Measurements from ENCODE around the gene ABHD5. TPM values are rescaled to one million over a fixed set of nuclear protein-coding genes. Genes with fewer than 3 reads are reported as not detected.

The ABHD5 gene
- total RNA-seq, 1 experiment from 2014 or later: 10.5 TPM

DNA sequence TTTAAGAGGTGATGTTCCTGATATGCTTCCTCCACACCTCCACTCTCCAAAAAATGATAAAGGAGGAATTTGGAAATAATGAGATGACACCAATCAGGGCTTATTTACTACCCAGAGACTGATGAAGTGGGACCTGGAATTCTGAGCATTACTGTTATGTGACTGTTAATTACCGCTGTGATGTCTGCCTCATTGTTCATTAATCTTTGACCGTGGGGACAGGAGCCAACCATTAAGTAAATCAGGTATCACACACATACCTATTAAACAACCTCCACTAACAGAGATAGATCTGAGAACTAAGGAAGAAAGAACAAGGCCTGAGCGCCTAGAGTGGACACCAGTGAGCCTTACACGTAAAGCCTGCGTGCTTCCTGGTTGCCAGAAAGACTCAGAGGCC, 37.7 kb downstream of the ABHD5 start:
- TF ChIP-seq REST (IDR thresholded peaks at IDR 0.05; ENCODE audit: insufficient read depth in 1 of 2, low read depth in 2 of 2, low read length in 1 of 2): no peak
- no peak for TF ChIP-seq TCF7L2 (IDR thresholded peaks at IDR 0.05; ENCODE audit: low read depth, low read length)
- no peak for TF ChIP-seq SIN3A (IDR thresholded peaks at IDR 0.05; ENCODE audit: borderline replicate concordance, insufficient read depth, low read depth, low read length)
- TF ChIP-seq CTCF (IDR thresholded peaks at IDR 0.05): no peak
- TF ChIP-seq POLR2AphosphoS5 (IDR thresholded peaks at IDR 0.05; ENCODE audit: low read depth, low read length): no peak
- no peaks in the 10 kb centered on the region for H3K36me3 ChIP-seq (ENCODE audit: control insufficient read depth, insufficient read depth, low read length)
- no peak for ATAC-seq
- no peaks in the 10 kb centered on the region for H3K4me1 ChIP-seq (ENCODE audit: control insufficient read depth, insufficient read depth, low read length)
- BruUV-seq (replicated peaks): no TSS peak
- no peaks in the 10 kb centered on the region for H3K27me3 ChIP-seq (ENCODE audit: control insufficient read depth, insufficient read depth, low read length)
- in situ Hi-C loops (cut with HindIII; ENCODE audit: low pct_unique_long_range_greater_than_20kb, low sequenced_read_pairs) (no loop called here), intact Hi-C loops (cut with micrococcal nuclease; ENCODE audit: unreplicated experiment) (no loop called here)
- ChIA-PET POLR2A (no interaction called here), CTCF (no interaction called here)
- no peak overlapping the region for H3K27ac ChIP-seq (ENCODE audit: low read length)
- no peak overlapping the region for H3K4me3 ChIP-seq (ENCODE audit: low read depth in 2 of 2, low read length in 2 of 2)
- no peaks in the 10 kb centered on the region for H3K9me3 ChIP-seq (ENCODE audit: control insufficient read depth, insufficient read depth, low read depth, low read length)
- no peak for DNase-seq (ENCODE audit: low read depth, low spot score)

DNA sequence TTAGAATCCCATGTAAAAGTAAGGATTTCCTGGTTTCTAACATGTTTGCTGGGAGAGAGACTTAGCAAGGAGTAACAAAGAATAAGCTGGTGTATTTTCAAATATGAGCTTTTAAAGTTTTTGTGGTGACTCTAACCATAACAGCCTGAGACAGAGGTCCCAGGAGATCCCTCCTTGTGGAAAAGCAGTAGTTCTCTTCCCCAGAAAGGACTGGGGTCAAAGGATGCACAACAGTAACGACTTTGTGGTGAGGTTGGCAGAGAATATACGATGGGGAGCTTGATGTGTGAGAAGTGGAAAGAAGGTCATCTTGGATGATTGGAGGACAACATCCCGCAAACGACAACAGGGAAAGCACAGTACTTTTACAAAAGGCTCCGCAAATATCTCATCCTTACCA, 38.2 kb downstream of the ABHD5 start:
- no peak overlapping the region for H3K27ac ChIP-seq (ENCODE audit: low read length)
- no peak for ATAC-seq
- DNase-seq (ENCODE audit: low read depth, low spot score): no peak
- H3K36me3 ChIP-seq (ENCODE audit: control insufficient read depth, insufficient read depth, low read length): no peaks in the 10 kb centered on the region
- no peaks in the 10 kb centered on the region for H3K4me1 ChIP-seq (ENCODE audit: control insufficient read depth, insufficient read depth, low read length)
- POLR2A ChIA-PET: no interaction called here
- no peaks in the 10 kb centered on the region for H3K27me3 ChIP-seq (ENCODE audit: control insufficient read depth, insufficient read depth, low read length)
- no peak overlapping the region for H3K4me3 ChIP-seq (ENCODE audit: low read depth in 2 of 2, low read length in 2 of 2)
- in situ Hi-C loops (cut with HindIII; ENCODE audit: low pct_unique_long_range_greater_than_20kb, low sequenced_read_pairs): no loop called here
- no peak for TF ChIP-seq SIN3A (IDR thresholded peaks at IDR 0.05; ENCODE audit: borderline replicate concordance, insufficient read depth, low read depth, low read length)
- TF ChIP-seq REST (IDR thresholded peaks at IDR 0.05; ENCODE audit: insufficient read depth in 1 of 2, low read depth in 2 of 2, low read length in 1 of 2): no peak
- TF ChIP-seq POLR2AphosphoS5 (IDR thresholded peaks at IDR 0.05; ENCODE audit: low read depth, low read length): no peak
- no peak for TF ChIP-seq CTCF (IDR thresholded peaks at IDR 0.05)
- TF ChIP-seq TCF7L2 (IDR thresholded peaks at IDR 0.05; ENCODE audit: low read depth, low read length): no peak
- no peaks in the 10 kb centered on the region for H3K9me3 ChIP-seq (ENCODE audit: control insufficient read depth, insufficient read depth, low read depth, low read length)
- CTCF ChIA-PET: no interaction called here
- no TSS peak for BruUV-seq (replicated peaks)
- intact Hi-C loops (cut with micrococcal nuclease; ENCODE audit: unreplicated experiment): no loop called here

Data from Panc1 (cell line).